GM23248 (cell line): ENCODE measurements around the gene FBXL2.

Experiments
- EZH2 ChIP-seq: fragments of 200-600 bp; sonication (generic); IDR thresholded peaks from 2 replicates; pipeline ENCODE4 v1.6.1; 2018; ENCODE audit warnings: antibody characterized with exemption, mild to moderate bottlenecking; ENCODE audit not compliant: insufficient read depth, poor library complexity, severe bottlenecking
- EZH2phosphoT487 ChIP-seq: fragments of 200-600 bp; sonication (generic); IDR thresholded peaks from 2 replicates; pipeline ENCODE4 v1.6.1; 2018; ENCODE audit warnings: antibody characterized with exemption, moderate library complexity, mild to moderate bottlenecking, low read depth; ENCODE audit not compliant: insufficient read depth

DNA sequence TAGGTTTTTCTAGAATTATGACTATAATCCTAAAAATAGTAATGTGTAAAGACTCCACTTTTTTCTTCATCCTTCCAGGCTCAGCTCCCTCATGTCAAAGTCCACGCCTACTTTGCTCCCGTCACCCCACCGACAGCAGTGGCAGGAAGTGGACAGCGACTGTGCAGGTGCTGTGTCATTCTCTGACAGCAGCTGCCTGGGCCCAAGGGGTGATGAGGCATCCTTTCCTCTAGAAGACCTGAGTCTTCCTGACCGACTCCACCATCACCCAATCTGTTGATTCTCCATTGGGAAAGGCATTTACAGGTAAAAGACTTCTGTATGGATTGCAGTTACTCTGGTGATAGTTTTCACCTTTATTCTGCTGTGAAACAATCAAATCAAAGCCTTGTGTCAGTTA is 108.2 kb downstream of the FBXL2 start:
- TF ChIP-seq EZH2, result no peak
- no peak for TF ChIP-seq EZH2phosphoT487
